GM23338 (cell line): ENCODE results near the gene KIRREL3. TPM values are rescaled to one million over a fixed set of nuclear protein-coding genes. Genes with fewer than 3 reads are reported as not detected.
A peak's percentile ranks its signal among the peaks of the same experiment; 100 is the strongest.

Source experiments
- ATAC-seq: fragments of 200-7000 bp; cut with Tn5 transposase; 3 replicates; pipeline ENCODE4 v1.9.1; 2020
- DNase-seq: peaks from one replicate; pipeline ENCODE4 v3.0.0-alpha.2; 2015; ENCODE audit warnings: low spot score
- H2AFZ ChIP-seq: fragments of 200-600 bp; sonication (generic); 2 replicates; pipeline ENCODE4 v1.8.0; 2016; ENCODE audit warnings: antibody characterized with exemption, mild to moderate bottlenecking, moderate library complexity
- H3F3A ChIP-seq: fragments of 200-600 bp; sonication (generic); replicated peaks from 2 replicates; pipeline ENCODE4 v1.8.0; 2017; ENCODE audit warnings: antibody characterized with exemption, mixed run types, low read depth
- H3K27ac ChIP-seq: fragments of 200-600 bp; sonication (generic); 2 replicates; pipeline ENCODE4 v1.6.1; 2016; ENCODE audit warnings: low read depth
- H3K27me3 ChIP-seq: fragments of 200-600 bp; sonication (generic); 2 replicates; pipeline ENCODE4 v1.8.0; 2016; ENCODE audit warnings: mild to moderate bottlenecking, mixed run types, moderate library complexity; ENCODE audit not compliant: insufficient read depth
- H3K36me3 ChIP-seq: fragments of 200-600 bp; sonication (generic); 2 replicates; pipeline ENCODE4 v1.8.0; 2016; ENCODE audit warnings: mild to moderate bottlenecking; ENCODE audit not compliant: insufficient read depth
- H3K4me1 ChIP-seq: fragments of 200-600 bp; sonication (generic); 2 replicates; pipeline ENCODE4 v1.8.0; 2016; ENCODE audit warnings: mild to moderate bottlenecking, moderate library complexity; ENCODE audit not compliant: insufficient read depth
- H3K4me2 ChIP-seq: fragments of 200-600 bp; sonication (generic); 2 replicates; pipeline ENCODE4 v1.7.1; 2017; ENCODE audit warnings: mixed run types
- H3K4me3 ChIP-seq: fragments of 200-600 bp; sonication (generic); 2 replicates; pipeline ENCODE4 v1.6.1; 2016; ENCODE audit warnings: mixed run types
- H3K79me2 ChIP-seq: fragments of 200-600 bp; sonication (generic); replicated peaks from 2 replicates; pipeline ENCODE4 v1.8.0; 2017; ENCODE audit warnings: mild to moderate bottlenecking; ENCODE audit not compliant: insufficient read depth
- H3K9me2 ChIP-seq: fragments of 200-600 bp; sonication (generic); 2 replicates; pipeline ENCODE4 v1.8.0; 2017; ENCODE audit not compliant: insufficient read depth
- H4K20me1 ChIP-seq: fragments of 200-600 bp; sonication (generic); replicated peaks from 2 replicates; pipeline ENCODE4 v1.8.0; 2017; ENCODE audit warnings: mild to moderate bottlenecking; ENCODE audit not compliant: insufficient read depth
- H3K27ac Mint-ChIP-seq: 2 replicates; pipeline ENCODE4 v1.8.0; 2020; ENCODE audit warnings: inconsistent platforms, mild to moderate bottlenecking, moderate library complexity, mixed read lengths
- H3K27me3 Mint-ChIP-seq: 3 replicates; pipeline ENCODE4 v1.8.0; 2022; ENCODE audit warnings: low read depth, mild to moderate bottlenecking, moderate library complexity, mixed read lengths, inconsistent platforms; ENCODE audit not compliant: insufficient read depth, poor library complexity
- H3K36me3 Mint-ChIP-seq: 3 replicates; pipeline ENCODE4 v1.8.0; 2021; ENCODE audit warnings: low read depth, mild to moderate bottlenecking, inconsistent platforms, moderate library complexity, mixed read lengths
- H3K4me1 Mint-ChIP-seq: 3 replicates; pipeline ENCODE4 v1.8.0; 2020; ENCODE audit warnings: mild to moderate bottlenecking, inconsistent platforms, mixed read lengths
- H3K4me3 Mint-ChIP-seq: 3 replicates; pipeline ENCODE4 v1.8.0; 2021; ENCODE audit warnings: moderate library complexity, mild to moderate bottlenecking, inconsistent platforms, mixed read lengths
- H3K9me3 Mint-ChIP-seq: 3 replicates; pipeline ENCODE4 v1.8.0; 2020; ENCODE audit warnings: moderate library complexity, mild to moderate bottlenecking, inconsistent platforms, mixed read lengths
- CREB1 ChIP-seq: fragments of 250-450 bp; sonication (Bioruptor Pico); IDR thresholded peaks from 2 replicates; pipeline ENCODE4 v1.5.0; 2020; ENCODE audit warnings: low read depth, mild to moderate bottlenecking, moderate library complexity
- EZH2 ChIP-seq: fragments of 200-600 bp; sonication (generic); IDR thresholded peaks from one replicate; pipeline ENCODE4 v1.8.0; 2017; ENCODE audit warnings: antibody characterized with exemption, mild to moderate bottlenecking, low read depth; ENCODE audit not compliant: unreplicated experiment
- STAT1 ChIP-seq: IDR thresholded peaks from one replicate; pipeline ENCODE4 v1.6.1; 2016; ENCODE audit warnings: antibody characterized with exemption; ENCODE audit not compliant: unreplicated experiment
- ZNF114 ChIP-seq: fragments of 250-450 bp; sonication (Bioruptor Pico); IDR thresholded peaks from 2 replicates; pipeline ENCODE4 v1.5.0; 2020; ENCODE audit warnings: mild to moderate bottlenecking, moderate library complexity
- polyA plus RNA-seq: library from polyadenylated mRNA; unstranded; fragments of >200 nt; fragmentation: Nextera tagmentation; extraction: Ambion mirVana; gene quantifications from 2 replicates; pipeline ENCODE4 v1.2.1, GENCODE V29; 2016
- total RNA-seq: library from RNA; depleted of rRNA; stranded (reverse); fragments of >200 nt; shearing (Covaris generic); gene quantifications from 2 replicates; pipeline ENCODE4 v1.2.3, GENCODE V29; 2014
- TF ChIP-seq, protein P1 (sequence below), 2 experiments: fragments of 200-600 bp in 1 of 2; sonication (generic) in 1 of 2; conservative IDR thresholded peaks; 2 replicates each; pipeline versions ENCODE4 v1.5.1 to v1.6.1; 2016 to 2017; ENCODE audit warnings: antibody characterized with exemption in 2 of 2, low read depth in 2 of 2, mild to moderate bottlenecking in 2 of 2, moderate library complexity in 1 of 2
- TF ChIP-seq, protein P2 (sequence below): IDR thresholded peaks from one replicate; pipeline ENCODE4 v1.6.1; 2018; ENCODE audit warnings: antibody characterized with exemption; ENCODE audit not compliant: unreplicated experiment
- TF ChIP-seq, protein P3 (sequence below): fragments of 250-450 bp; sonication (Bioruptor Pico); IDR thresholded peaks from 2 replicates; pipeline ENCODE4 v1.5.0; 2020; ENCODE audit warnings: mild to moderate bottlenecking, moderate library complexity

Gene KIRREL3
- total and polyA plus RNA-seq, 2 experiments from 2014 or later: 0.13 to 1.5 TPM

- H3K4me3 Mint-ChIP-seq: no peak overlapping the region
- H3K27me3 ChIP-seq: no peaks in the 10 kb centered on the region
- H3K4me1 ChIP-seq: peaks cover 29% of the 10 kb centered on the region
- peaks cover 20% of the 10 kb centered on the region for H3K27me3 Mint-ChIP-seq
- no peak overlapping the region for H3K4me3 ChIP-seq
- no peaks in the 10 kb centered on the region for H3K9me3 Mint-ChIP-seq
- H3K36me3 ChIP-seq: no peaks in the 10 kb centered on the region
- no peak for TF ChIP-seq ZNF114 (CRISPR knock-in tag)
- TF ChIP-seq, protein P1, sequence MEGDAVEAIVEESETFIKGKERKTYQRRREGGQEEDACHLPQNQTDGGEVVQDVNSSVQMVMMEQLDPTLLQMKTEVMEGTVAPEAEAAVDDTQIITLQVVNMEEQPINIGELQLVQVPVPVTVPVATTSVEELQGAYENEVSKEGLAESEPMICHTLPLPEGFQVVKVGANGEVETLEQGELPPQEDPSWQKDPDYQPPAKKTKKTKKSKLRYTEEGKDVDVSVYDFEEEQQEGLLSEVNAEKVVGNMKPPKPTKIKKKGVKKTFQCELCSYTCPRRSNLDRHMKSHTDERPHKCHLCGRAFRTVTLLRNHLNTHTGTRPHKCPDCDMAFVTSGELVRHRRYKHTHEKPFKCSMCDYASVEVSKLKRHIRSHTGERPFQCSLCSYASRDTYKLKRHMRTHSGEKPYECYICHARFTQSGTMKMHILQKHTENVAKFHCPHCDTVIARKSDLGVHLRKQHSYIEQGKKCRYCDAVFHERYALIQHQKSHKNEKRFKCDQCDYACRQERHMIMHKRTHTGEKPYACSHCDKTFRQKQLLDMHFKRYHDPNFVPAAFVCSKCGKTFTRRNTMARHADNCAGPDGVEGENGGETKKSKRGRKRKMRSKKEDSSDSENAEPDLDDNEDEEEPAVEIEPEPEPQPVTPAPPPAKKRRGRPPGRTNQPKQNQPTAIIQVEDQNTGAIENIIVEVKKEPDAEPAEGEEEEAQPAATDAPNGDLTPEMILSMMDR (conservative IDR thresholded peaks at IDR 0.05; ENCODE audit: low read depth in 2 of 2): no peak
- TF ChIP-seq, protein P2, sequence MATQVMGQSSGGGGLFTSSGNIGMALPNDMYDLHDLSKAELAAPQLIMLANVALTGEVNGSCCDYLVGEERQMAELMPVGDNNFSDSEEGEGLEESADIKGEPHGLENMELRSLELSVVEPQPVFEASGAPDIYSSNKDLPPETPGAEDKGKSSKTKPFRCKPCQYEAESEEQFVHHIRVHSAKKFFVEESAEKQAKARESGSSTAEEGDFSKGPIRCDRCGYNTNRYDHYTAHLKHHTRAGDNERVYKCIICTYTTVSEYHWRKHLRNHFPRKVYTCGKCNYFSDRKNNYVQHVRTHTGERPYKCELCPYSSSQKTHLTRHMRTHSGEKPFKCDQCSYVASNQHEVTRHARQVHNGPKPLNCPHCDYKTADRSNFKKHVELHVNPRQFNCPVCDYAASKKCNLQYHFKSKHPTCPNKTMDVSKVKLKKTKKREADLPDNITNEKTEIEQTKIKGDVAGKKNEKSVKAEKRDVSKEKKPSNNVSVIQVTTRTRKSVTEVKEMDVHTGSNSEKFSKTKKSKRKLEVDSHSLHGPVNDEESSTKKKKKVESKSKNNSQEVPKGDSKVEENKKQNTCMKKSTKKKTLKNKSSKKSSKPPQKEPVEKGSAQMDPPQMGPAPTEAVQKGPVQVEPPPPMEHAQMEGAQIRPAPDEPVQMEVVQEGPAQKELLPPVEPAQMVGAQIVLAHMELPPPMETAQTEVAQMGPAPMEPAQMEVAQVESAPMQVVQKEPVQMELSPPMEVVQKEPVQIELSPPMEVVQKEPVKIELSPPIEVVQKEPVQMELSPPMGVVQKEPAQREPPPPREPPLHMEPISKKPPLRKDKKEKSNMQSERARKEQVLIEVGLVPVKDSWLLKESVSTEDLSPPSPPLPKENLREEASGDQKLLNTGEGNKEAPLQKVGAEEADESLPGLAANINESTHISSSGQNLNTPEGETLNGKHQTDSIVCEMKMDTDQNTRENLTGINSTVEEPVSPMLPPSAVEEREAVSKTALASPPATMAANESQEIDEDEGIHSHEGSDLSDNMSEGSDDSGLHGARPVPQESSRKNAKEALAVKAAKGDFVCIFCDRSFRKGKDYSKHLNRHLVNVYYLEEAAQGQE: no peak
- no peak for TF ChIP-seq CREB1 (CRISPR knock-in tag)
- H3K9me2 ChIP-seq: no peaks in the 10 kb centered on the region
- H3K27ac ChIP-seq: no peak overlapping the region
- DNase-seq: no peak
- H4K20me1 ChIP-seq: no peaks in the 10 kb centered on the region
- H2AFZ ChIP-seq: no peak overlapping the region
- H3K36me3 Mint-ChIP-seq: no peaks in the 10 kb centered on the region
- no peak overlapping the region for H3K4me2 ChIP-seq
- peaks cover 14% of the 10 kb centered on the region for H3K4me1 Mint-ChIP-seq
- H3F3A ChIP-seq: no peaks in the 10 kb centered on the region
- H3K27ac Mint-ChIP-seq: no peak overlapping the region
- ATAC-seq: no peak
- H3K79me2 ChIP-seq: no peaks in the 10 kb centered on the region
These were observed 417.5 kb downstream of the KIRREL3 start for GRCh38 chr11:126583101-126583500.

DNA sequence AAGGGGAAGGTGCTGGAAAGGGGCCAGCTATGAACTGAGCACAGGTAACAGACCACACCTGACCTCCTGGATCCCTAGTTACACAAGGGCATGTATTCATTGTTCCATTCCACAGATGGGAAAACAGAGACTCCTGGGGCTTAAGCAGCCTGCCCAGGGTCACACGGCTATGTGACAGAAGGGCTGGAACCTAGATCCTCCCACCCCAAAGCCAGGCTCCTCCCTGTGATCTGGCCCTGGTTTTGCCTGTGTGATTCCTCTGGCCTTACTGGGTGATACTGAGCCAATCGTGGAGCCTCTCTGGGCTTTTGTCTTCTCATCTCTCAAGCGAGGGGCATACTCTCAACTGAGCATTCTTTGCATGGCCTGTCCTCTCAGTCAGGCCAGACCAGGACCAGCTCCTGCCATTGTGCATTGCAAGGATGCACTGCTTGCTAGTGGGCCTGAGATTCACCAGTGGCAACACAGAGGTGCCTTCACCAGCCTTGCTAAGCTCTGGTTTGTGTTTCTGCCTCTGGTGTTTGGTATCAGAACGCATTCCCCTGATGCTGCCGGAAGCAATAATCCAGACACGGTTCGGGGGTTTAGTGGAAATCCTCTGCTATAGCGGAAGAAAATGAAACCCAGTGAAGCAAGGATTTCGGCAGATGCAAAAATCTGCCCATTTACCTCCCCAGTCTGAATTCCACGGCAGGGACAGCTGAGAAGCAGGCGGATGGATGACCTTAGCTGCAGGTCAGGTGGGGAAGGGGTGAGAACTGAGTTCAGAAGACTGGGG, 418.5 kb downstream of the KIRREL3 start:
- no peak overlapping the region; the same call in 1 of the 2 replicates for H2AFZ ChIP-seq
- no peaks in the 10 kb centered on the region for H3K27me3 ChIP-seq
- ATAC-seq: peak; percentile 56
- TF ChIP-seq STAT1 (no peak), EZH2 (no peak)
- TF ChIP-seq, protein P3, sequence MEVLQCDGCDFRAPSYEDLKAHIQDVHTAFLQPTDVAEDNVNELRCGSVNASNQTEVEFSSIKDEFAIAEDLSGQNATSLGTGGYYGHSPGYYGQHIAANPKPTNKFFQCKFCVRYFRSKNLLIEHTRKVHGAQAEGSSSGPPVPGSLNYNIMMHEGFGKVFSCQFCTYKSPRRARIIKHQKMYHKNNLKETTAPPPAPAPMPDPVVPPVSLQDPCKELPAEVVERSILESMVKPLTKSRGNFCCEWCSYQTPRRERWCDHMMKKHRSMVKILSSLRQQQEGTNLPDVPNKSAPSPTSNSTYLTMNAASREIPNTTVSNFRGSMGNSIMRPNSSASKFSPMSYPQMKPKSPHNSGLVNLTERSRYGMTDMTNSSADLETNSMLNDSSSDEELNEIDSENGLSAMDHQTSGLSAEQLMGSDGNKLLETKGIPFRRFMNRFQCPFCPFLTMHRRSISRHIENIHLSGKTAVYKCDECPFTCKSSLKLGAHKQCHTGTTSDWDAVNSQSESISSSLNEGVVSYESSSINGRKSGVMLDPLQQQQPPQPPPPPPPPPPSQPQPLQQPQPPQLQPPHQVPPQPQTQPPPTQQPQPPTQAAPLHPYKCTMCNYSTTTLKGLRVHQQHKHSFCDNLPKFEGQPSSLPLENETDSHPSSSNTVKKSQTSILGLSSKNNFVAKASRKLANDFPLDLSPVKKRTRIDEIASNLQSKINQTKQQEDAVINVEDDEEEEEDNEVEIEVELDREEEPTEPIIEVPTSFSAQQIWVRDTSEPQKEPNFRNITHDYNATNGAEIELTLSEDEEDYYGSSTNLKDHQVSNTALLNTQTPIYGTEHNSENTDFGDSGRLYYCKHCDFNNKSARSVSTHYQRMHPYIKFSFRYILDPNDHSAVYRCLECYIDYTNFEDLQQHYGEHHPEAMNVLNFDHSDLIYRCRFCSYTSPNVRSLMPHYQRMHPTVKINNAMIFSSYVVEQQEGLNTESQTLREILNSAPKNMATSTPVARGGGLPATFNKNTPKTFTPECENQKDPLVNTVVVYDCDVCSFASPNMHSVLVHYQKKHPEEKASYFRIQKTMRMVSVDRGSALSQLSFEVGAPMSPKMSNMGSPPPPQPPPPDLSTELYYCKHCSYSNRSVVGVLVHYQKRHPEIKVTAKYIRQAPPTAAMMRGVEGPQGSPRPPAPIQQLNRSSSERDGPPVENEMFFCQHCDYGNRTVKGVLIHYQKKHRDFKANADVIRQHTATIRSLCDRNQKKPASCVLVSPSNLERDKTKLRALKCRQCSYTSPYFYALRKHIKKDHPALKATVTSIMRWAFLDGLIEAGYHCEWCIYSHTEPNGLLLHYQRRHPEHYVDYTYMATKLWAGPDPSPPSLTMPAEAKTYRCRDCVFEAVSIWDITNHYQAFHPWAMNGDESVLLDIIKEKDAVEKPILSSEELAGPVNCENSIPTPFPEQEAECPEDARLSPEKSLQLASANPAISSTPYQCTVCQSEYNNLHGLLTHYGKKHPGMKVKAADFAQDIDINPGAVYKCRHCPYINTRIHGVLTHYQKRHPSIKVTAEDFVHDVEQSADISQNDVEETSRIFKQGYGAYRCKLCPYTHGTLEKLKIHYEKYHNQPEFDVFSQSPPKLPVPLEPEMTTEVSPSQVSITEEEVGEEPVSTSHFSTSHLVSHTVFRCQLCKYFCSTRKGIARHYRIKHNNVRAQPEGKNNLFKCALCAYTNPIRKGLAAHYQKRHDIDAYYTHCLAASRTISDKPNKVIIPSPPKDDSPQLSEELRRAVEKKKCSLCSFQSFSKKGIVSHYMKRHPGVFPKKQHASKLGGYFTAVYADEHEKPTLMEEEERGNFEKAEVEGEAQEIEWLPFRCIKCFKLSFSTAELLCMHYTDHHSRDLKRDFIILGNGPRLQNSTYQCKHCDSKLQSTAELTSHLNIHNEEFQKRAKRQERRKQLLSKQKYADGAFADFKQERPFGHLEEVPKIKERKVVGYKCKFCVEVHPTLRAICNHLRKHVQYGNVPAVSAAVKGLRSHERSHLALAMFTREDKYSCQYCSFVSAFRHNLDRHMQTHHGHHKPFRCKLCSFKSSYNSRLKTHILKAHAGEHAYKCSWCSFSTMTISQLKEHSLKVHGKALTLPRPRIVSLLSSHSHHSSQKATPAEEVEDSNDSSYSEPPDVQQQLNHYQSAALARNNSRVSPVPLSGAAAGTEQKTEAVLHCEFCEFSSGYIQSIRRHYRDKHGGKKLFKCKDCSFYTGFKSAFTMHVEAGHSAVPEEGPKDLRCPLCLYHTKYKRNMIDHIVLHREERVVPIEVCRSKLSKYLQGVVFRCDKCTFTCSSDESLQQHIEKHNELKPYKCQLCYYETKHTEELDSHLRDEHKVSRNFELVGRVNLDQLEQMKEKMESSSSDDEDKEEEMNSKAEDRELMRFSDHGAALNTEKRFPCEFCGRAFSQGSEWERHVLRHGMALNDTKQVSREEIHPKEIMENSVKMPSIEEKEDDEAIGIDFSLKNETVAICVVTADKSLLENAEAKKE (CRISPR knock-in tag): no peak

More for the DNA sequence above, 418.5 kb downstream of the KIRREL3 start:
- H3K4me1 ChIP-seq: peaks cover 21% of the 10 kb centered on the region
- no peaks in the 10 kb centered on the region for H4K20me1 ChIP-seq
- H3K36me3 Mint-ChIP-seq: no peaks in the 10 kb centered on the region
- H3K27me3 Mint-ChIP-seq: peaks cover 21% of the 10 kb centered on the region
- H3K4me3 ChIP-seq: no peak overlapping the region
- H3K36me3 ChIP-seq: no peaks in the 10 kb centered on the region
- no peaks in the 10 kb centered on the region for H3K79me2 ChIP-seq
- H3K9me3 Mint-ChIP-seq: no peaks in the 10 kb centered on the region
- H3K27ac ChIP-seq: no peak overlapping the region
- no peak overlapping the region; the same call in 2 of the 3 replicates for H3K4me3 Mint-ChIP-seq
- H3F3A ChIP-seq: no peaks in the 10 kb centered on the region
- H3K4me2 ChIP-seq: no peak overlapping the region
- peaks cover 15% of the 10 kb centered on the region for H3K4me1 Mint-ChIP-seq
- no peaks in the 10 kb centered on the region for H3K9me2 ChIP-seq
- DNase-seq: no peak
- H3K27ac Mint-ChIP-seq: no peak overlapping the region
